ENCODE data around the gene ETV7. TPM values are rescaled to one million over a fixed set of nuclear protein-coding genes. Genes with fewer than 3 reads are reported as not detected.

The ETV7 gene
- total and polyA plus RNA-seq, 2 donors = 0.79 to 1.5 TPM

- Histone ChIP-seq H3K4me3 (ENCODE audit: low read depth, low read length) (no peak overlapping the region), H3K4me1 (ENCODE audit: insufficient read depth) (no peaks in the 10 kb centered on the region), H3K27ac (ENCODE audit: low read depth) (no peak overlapping the region), H3K36me3 (ENCODE audit: insufficient read depth) (no peaks in the 10 kb centered on the region)
- DNase-seq (ENCODE audit: extremely low spot score) = no peak
- 82% methylated on average over 4 of the region's 4 CpGs for WGBS
Observed at GRCh38 chr6:36378243-36378920, 9.1 kb downstream of the ETV7 start.

- 47% methylated on average over 5 of the region's 5 CpGs for WGBS
- Histone ChIP-seq H3K4me3 (ENCODE audit: low read depth, low read length) (no peak overlapping the region), H3K36me3 (ENCODE audit: insufficient read depth) (no peaks in the 10 kb centered on the region), H3K27ac (ENCODE audit: low read depth) (no peak overlapping the region), H3K4me1 (ENCODE audit: insufficient read depth) (no peaks in the 10 kb centered on the region)
- no peak for DNase-seq (ENCODE audit: extremely low spot score)
Observed at GRCh38 chr6:36377594-36377993, 9.9 kb downstream of the ETV7 start.

- no peaks in the 10 kb centered on the region for H3K4me1 ChIP-seq (ENCODE audit: insufficient read depth)
- DNase-seq (ENCODE audit: extremely low spot score) = no peak
- 90% methylated on average over 8 of the region's 8 CpGs for WGBS
- no peak overlapping the region for H3K4me3 ChIP-seq (ENCODE audit: low read depth, low read length)
- H3K36me3 ChIP-seq (ENCODE audit: insufficient read depth) = no peaks in the 10 kb centered on the region
- no peak overlapping the region for H3K27ac ChIP-seq (ENCODE audit: low read depth)
Observed at GRCh38 chr6:36376742-36377141, 10.7 kb downstream of the ETV7 start.

- no peaks in the 10 kb centered on the region for H3K36me3 ChIP-seq (ENCODE audit: insufficient read depth)
- no peaks in the 10 kb centered on the region for H3K4me1 ChIP-seq (ENCODE audit: insufficient read depth)
- WGBS = 94% methylated on average over 8 of the region's 8 CpGs
- DNase-seq (ENCODE audit: extremely low spot score) = no peak
- no peak overlapping the region for H3K4me3 ChIP-seq (ENCODE audit: low read depth, low read length)
- no peak overlapping the region for H3K27ac ChIP-seq (ENCODE audit: low read depth)
Observed at GRCh38 chr6:36376183-36376582, 11.3 kb downstream of the ETV7 start.

GRCh38 chr6:36375644-36376155 lies 11.8 kb downstream of the ETV7 start:
- Histone ChIP-seq H3K36me3 (ENCODE audit: insufficient read depth) (no peaks in the 10 kb centered on the region), H3K27ac (ENCODE audit: low read depth) (no peak overlapping the region), H3K4me3 (ENCODE audit: low read depth, low read length) (no peak overlapping the region), H3K4me1 (ENCODE audit: insufficient read depth) (no peaks in the 10 kb centered on the region)
- WGBS = 94% methylated on average over 20 of the region's 20 CpGs
- DNase-seq (ENCODE audit: extremely low spot score) = no peak

GRCh38 chr6:36374972-36375371 lies 12.5 kb downstream of the ETV7 start:
- no peak overlapping the region for H3K4me3 ChIP-seq (ENCODE audit: low read depth, low read length)
- no peaks in the 10 kb centered on the region for H3K36me3 ChIP-seq (ENCODE audit: insufficient read depth)
- WGBS = 84% methylated on average over 8 of the region's 8 CpGs
- H3K27ac ChIP-seq (ENCODE audit: low read depth) = no peak overlapping the region
- no peak for DNase-seq (ENCODE audit: extremely low spot score)
- H3K4me1 ChIP-seq (ENCODE audit: insufficient read depth) = no peaks in the 10 kb centered on the region

GRCh38 chr6:36374194-36374593 lies 13.3 kb downstream of the ETV7 start:
- Histone ChIP-seq H3K4me1 (ENCODE audit: insufficient read depth) (no peaks in the 10 kb centered on the region), H3K36me3 (ENCODE audit: insufficient read depth) (no peaks in the 10 kb centered on the region), H3K4me3 (ENCODE audit: low read depth, low read length) (no peak overlapping the region), H3K27ac (ENCODE audit: low read depth) (no peak overlapping the region)
- 93% methylated on average over 4 of the region's 4 CpGs for WGBS
- DNase-seq (ENCODE audit: extremely low spot score) = no peak

- H3K4me3 ChIP-seq (ENCODE audit: low read depth, low read length) = no peak overlapping the region
- no peak for DNase-seq (ENCODE audit: extremely low spot score)
- no peaks in the 10 kb centered on the region for H3K36me3 ChIP-seq (ENCODE audit: insufficient read depth)
- no peak overlapping the region for H3K27ac ChIP-seq (ENCODE audit: low read depth)
- no peaks in the 10 kb centered on the region for H3K4me1 ChIP-seq (ENCODE audit: insufficient read depth)
- 46% methylated on average over 15 of the region's 15 CpGs for WGBS
Observed at GRCh38 chr6:36373368-36374019, 14.0 kb downstream of the ETV7 start.

- Histone ChIP-seq H3K27ac (ENCODE audit: low read depth) (no peak overlapping the region), H3K4me1 (ENCODE audit: insufficient read depth) (no peaks in the 10 kb centered on the region), H3K36me3 (ENCODE audit: insufficient read depth) (no peaks in the 10 kb centered on the region), H3K4me3 (ENCODE audit: low read depth, low read length) (no peak overlapping the region)
- DNase-seq (ENCODE audit: extremely low spot score) = no peak
- 88% methylated on average over 6 of the region's 6 CpGs for WGBS
Observed at GRCh38 chr6:36372088-36372487, 15.4 kb downstream of the ETV7 start.

- Histone ChIP-seq H3K4me1 (ENCODE audit: insufficient read depth) (no peaks in the 10 kb centered on the region), H3K4me3 (ENCODE audit: low read depth, low read length) (no peak overlapping the region), H3K27ac (ENCODE audit: low read depth) (no peak overlapping the region), H3K36me3 (ENCODE audit: insufficient read depth) (no peaks in the 10 kb centered on the region)
- no peak for DNase-seq (ENCODE audit: extremely low spot score)
- WGBS = 86% methylated on average over 9 of the region's 9 CpGs
Observed at GRCh38 chr6:36371211-36371610, 16.3 kb downstream of the ETV7 start.

GRCh38 chr6:36370638-36371037 lies 16.8 kb downstream of the ETV7 start:
- Histone ChIP-seq H3K36me3 (ENCODE audit: insufficient read depth) (no peaks in the 10 kb centered on the region), H3K27ac (ENCODE audit: low read depth) (no peak overlapping the region), H3K4me1 (ENCODE audit: insufficient read depth) (no peaks in the 10 kb centered on the region), H3K4me3 (ENCODE audit: low read depth, low read length) (no peak overlapping the region)
- no peak for DNase-seq (ENCODE audit: extremely low spot score)
- WGBS = 97% methylated on average over 2 of the region's 2 CpGs

- 83% methylated on average over 14 of the region's 14 CpGs for WGBS
- Histone ChIP-seq H3K27ac (ENCODE audit: low read depth) (no peak overlapping the region), H3K4me1 (ENCODE audit: insufficient read depth) (no peaks in the 10 kb centered on the region), H3K36me3 (ENCODE audit: insufficient read depth) (no peaks in the 10 kb centered on the region), H3K4me3 (ENCODE audit: low read depth, low read length) (no peak overlapping the region)
- no peak for DNase-seq (ENCODE audit: extremely low spot score)
Observed at GRCh38 chr6:36368921-36369865, 18.3 kb downstream of the ETV7 start.

- H3K36me3 ChIP-seq (ENCODE audit: insufficient read depth) = no peaks in the 10 kb centered on the region
- DNase-seq (ENCODE audit: extremely low spot score) = no peak
- H3K4me1 ChIP-seq (ENCODE audit: insufficient read depth) = no peaks in the 10 kb centered on the region
- H3K27ac ChIP-seq (ENCODE audit: low read depth) = no peak overlapping the region
- 71% methylated on average over 1 of the region's 1 CpG for WGBS
- no peak overlapping the region for H3K4me3 ChIP-seq (ENCODE audit: low read depth, low read length)
Observed at GRCh38 chr6:36368421-36368820, 19.0 kb downstream of the ETV7 start.

Data from urinary bladder (tissue), 4 donors.